Measurements from ENCODE around the gene FAM193B.
"Not testable (repeated sequence)": the region's sequence is repeated elsewhere in the genome, so short reads cannot be mapped to it uniquely, and the experiment has no call there.

FAM193B gene

GRCh38 chr5:177497292-177498012 lies 56.9 kb downstream of the FAM193B start, which contains the start of gene PDLIM7:
TSS of gene PDLIM7 (minus strand) at chr5:177497604. CDS start at chr5:177496512, 1,092 bp downstream.
- DNase-seq: peak; percentile 83

GRCh38 chr5:177496727-177497291 lies 57.6 kb downstream of the FAM193B start:
- peak; percentile 23 for DNase-seq

GRCh38 chr5:177496070-177496726 lies 58.2 kb downstream of the FAM193B start:
- DNase-seq: peak; percentile 23

GRCh38 chr5:177495243-177496060 lies 58.9 kb downstream of the FAM193B start:
- DNase-seq: no peak

DNA sequence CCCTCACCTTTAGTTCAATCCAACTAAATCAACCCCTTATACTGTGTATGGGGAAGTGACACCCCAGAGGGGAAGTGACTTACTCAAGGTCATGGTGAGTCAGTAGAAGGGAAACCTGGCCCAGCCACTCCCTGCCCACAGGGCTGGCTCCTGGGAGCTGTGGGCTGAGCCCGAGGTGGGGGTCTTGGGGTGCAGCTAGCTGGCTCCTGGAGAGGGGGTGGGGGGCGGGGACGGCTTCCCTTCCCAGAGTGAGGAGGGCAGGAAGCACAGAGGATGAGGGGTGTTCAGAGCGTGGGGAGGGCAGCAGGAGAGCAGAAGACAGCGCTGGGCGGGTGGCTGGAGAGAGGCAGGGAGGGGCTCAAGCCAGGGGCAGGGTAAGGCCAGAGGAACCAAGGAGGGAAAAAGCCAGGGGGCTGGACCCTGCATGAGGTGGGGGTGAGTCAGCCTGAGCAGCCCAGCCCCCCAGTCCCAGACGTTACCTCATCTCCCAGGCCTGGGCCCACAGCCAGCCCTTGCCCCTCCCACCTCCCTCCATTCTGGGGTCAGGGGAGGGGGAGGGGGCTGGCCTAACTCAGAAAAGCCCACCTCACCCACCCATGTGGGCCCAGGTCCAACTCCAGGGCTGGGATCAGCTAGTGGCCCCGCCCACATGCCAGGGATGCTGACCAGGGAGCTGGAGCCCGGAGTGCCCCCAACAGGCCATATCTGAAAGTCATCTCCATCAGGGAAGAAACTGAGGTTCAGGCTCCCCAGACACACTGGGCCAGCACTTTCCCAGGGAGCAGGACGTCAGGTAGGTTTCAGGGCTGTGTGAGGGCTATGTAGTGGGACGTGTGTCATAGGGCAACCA lies 59.8 kb downstream of the FAM193B start:
- no peak for DNase-seq

- DNase-seq: no peak
These were observed 60.5 kb downstream of the FAM193B start for GRCh38 chr5:177493795-177494345.

DNA sequence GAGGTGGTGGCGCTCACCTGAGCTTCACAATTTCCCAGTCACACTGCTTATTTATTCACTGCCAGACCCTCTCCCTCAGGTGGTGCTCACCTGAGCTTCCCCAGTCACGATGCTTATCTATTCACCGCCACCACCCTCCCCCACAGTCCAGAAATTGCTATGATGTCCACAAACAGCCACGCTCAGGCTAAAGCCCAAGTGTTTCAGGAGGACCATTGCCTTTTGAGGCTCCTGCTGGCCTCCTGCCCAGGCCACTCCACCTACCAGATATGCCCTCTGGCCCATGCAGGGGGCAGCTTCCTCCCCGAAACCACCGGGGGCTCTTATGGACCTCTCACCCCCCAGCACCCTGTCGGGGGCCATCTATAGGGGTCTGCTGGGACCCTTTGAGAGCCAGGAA lies 61.5 kb downstream of the FAM193B start:
- no peak for DNase-seq

- DNase-seq: no peak
These were observed 62.2 kb downstream of the FAM193B start for GRCh38 chr5:177491983-177492746.

DNA sequence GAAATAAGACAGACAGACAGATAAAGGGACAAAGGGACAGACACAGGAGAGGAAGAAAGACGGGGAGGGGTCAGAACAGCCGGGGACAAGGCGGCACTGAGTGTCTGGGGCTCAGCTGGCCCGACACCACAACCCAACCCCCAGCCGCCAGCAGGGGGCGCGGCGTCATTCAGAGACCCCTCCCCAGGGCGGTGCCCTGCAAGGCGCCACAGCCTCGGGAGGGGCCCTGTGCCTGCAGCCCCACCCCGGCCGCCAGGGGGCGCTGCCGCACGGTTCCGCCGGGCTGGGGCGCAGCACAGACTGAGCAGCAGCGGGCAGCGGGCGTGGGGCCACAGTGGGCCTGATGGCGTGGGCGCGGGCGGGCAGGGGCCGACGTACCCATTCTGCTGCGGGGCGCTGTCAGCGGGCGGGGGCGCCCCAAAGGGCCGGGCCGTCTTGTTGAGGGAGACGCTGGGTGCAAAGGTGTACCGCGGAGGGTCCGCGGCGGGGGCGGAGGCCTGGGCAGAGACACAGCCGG lies 62.9 kb downstream of the FAM193B start:
- DNase-seq: no peak

DNA sequence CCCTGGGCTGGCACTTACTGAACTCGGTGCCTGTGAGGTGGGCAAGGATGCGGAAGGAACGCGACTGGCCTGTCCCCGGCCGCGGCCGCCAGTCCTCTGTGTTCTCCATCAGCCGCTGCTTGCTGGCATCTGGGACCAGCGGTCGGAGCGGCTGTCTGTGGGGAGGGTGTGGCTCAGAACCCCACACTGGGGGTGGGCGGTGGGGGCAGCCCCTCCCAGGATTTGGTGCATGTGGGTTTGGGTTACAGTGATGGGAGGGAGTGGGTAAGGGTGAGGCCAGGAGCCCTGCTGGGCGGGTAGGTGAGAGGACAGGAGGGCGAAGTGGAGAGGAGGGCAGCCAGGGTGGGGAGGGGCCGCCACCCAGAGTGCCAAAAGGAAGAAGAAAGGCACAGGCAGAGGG lies 63.4 kb downstream of the FAM193B start:
- no peak for DNase-seq

DNA sequence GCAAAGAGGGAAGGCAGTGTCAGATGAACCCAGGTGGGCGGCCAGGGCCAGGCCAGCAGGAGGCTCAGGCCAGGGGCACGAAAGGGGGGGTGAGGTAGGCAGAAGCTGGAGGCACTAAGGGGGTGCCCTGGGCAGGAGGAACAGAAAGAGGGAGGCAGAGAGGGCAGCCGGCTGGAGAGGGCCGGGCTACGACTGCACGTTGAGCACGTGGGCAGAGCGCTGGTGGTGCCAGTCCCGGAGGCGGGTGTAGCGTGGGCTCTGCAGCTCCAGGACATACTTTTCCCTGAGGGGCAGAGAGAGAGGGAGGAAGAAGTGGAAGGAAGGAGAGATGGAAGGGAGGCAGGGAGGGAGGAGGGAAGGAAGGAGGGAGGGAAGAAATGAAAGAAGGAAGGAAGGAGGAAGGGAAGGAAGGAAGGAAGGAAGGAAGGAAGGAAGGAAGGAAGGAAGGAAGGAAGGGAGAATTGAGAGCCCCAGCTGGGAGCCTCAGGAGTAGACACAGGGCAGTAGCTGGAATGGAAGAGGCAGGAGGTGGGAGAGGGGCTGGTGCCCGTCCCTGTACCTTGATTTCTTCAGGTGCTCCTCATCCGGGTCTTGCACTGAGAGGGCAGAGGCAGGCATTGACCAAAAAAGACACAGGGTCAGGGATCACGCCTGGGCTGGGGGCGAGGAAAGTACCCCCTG lies 63.9 kb downstream of the FAM193B start:
- DNase-seq: no peak

DNA sequence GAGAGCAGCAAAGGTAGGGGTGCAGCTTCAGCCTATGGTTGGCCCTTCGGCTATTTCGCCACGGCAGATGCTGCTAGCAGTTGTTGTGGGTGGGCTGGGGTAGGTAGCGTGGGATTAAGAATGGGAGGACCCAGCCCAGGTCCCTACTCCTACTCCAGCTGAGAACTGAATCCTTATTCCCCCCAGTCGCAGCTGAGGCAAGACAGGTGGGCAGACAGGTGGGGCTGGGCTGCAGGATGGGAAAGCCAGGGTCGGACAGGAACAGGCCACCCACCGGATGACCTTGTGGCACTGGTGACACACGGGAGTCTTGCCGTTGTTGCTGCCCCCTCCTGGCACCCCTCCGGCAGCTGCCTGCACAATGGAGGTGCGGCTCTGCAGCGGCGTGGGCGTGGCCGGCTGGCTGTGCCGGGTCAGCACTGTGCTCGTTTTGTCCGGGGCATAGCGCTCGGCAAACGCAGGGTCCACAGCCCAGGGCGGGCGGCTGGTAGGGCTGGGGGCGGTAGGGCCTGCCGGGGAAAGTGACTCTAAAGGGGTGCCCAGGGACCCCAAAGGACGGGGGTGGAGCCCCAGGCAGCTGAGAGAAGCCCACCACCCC lies 65.1 kb downstream of the FAM193B start:
- DNase-seq: no peak

DNA sequence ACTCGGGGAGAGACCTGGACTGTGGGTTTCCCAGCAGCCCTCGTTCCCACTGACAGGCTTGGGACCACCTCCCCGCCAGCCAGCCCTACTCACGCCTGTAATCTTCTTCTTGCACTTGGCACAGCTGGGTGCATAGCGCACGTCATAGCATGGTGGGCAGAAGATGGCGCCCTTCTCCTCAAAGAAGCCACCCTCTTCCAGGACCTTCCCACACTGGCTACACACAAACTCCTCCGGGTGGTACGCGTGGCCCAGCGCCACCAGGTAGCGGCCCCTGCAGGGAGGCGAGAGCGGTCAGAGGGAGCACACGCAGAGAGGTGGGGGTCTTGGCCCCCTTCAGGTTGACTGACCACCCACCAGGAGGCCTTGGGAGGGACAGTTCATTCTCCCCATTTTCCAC lies 66.4 kb downstream of the FAM193B start:
- DNase-seq: peak; percentile 10

DNA sequence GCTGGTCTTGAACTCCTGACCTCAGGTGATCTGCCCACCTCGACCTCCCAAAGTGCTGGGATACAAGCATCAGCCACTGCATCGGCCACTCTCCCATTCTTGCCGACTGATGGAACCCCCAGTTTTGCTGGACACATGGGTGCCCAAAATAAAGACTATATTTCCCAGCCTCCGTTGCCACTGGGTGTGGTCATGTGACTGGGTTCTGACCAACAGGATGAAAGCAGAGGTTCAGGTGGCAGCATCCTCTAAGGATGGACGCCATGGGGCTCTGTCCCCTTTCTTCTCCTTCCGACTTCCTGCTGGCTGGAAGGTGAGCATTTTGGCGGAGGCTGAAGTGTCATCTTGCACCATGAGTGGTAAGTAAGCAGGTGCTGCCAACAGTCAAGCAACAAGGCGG lies 67.2 kb downstream of the FAM193B start:
- DNase-seq: no peak

GRCh38 chr5:177486256-177486655 lies 68.1 kb downstream of the FAM193B start:
- DNase-seq: no peak

DNA sequence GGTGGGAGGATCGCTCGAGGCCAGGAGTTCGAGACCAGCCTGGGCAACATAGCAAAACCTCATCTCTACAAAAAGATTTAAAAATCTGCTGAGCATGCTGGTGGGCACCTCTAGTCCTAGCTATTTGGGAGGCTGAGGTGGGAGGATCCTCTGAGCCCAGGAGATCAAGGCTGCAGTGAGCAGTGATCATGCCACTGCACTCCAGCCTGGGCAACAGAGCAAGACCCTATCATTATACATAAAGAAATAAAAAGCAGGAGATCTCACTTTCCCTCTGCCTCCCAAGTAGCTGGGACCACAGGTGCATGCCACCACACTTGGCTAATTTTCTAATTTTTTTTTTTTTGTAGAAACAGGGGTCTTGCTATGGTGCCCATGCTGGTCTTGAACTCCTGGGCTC lies 68.6 kb downstream of the FAM193B start:
- DNase-seq: not testable (repeated sequence)

DNA sequence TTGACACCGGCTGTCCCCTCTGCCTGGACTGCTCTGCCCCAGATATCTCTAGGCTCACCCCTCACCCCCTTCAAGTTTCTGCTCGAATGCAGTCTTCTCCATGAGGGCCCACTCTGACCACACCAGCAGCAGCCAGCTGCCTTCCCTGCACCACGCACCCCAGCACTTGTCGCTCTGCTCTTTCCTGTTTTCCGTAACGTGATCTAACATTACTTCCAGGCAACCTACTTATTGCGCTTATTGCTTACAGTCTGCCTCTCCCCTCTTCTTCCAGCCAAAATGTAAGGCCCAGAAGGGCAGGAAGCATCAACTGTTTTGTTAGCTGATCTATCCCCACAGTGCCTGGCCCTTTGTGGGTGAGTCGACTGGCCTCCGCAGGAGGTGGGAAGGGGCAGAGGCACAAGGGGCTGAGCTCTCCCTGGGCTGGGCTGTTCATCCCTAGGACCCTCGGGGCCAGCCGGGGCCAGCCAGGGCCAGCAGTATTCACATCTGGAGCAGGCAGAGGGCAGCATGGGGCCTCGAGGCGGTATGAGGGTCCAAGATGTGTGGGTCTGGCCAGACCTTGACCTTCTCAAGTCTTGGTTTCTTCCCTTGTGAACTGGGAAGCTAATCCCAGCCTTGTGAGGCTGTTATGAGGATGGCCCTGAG lies 69.3 kb downstream of the FAM193B start:
- DNase-seq: no peak

- no peak for DNase-seq
These were observed 70.1 kb downstream of the FAM193B start for GRCh38 chr5:177483994-177484901.
